Measurements from ENCODE around the gene CCDC183.
A peak's percentile ranks its signal among the peaks of the same experiment; 100 is the strongest.
"Not testable (repeated sequence)": the region's sequence is repeated elsewhere in the genome, so short reads cannot be mapped to it uniquely, and the experiment has no call there.

The CCDC183 gene

GRCh38 chr9:136766410-136767120 is 29.6 kb upstream of the CCDC183 start:
- H2BK5ac ChIP-seq (ENCODE audit: low read depth, low read length, poor library complexity, severe bottlenecking); H3K23ac ChIP-seq (ENCODE audit: low read length in 2 of 2); H3K27ac ChIP-seq (ENCODE audit: low read length, poor library complexity, severe bottlenecking); H4K91ac ChIP-seq (ENCODE audit: low read length); H3K36me3 ChIP-seq (ENCODE audit: control insufficient read depth in 1 of 2, insufficient read depth in 2 of 2, low read depth in 1 of 2, low read length in 2 of 2); H2AK5ac ChIP-seq (ENCODE audit: low read length, severe bottlenecking); H3K14ac ChIP-seq (ENCODE audit: low read length in 2 of 2); H3K4ac ChIP-seq (ENCODE audit: low read depth in 1 of 2, low read length in 2 of 2); H3K4me3 ChIP-seq (ENCODE audit: insufficient read depth in 1 of 2, low read depth in 1 of 2, low read length in 2 of 2); H3K9ac ChIP-seq (ENCODE audit: low read length); H2AFZ ChIP-seq (ENCODE audit: low read depth, low read length); H4K8ac ChIP-seq (ENCODE audit: low read length); H2BK12ac ChIP-seq (ENCODE audit: low read length in 2 of 2); H3K9me3 ChIP-seq (ENCODE audit: control insufficient read depth, low read length); H3K18ac ChIP-seq (ENCODE audit: low read depth in 1 of 2, low read length in 2 of 2); H2BK120ac ChIP-seq (ENCODE audit: low read depth, low read length); H2BK15ac ChIP-seq (ENCODE audit: low read depth, poor library complexity, severe bottlenecking); H3K4me2 ChIP-seq (ENCODE audit: low read length, poor library complexity, severe bottlenecking); H3K79me1 ChIP-seq (replicated peaks; ENCODE audit: low read length, poor library complexity, severe bottlenecking); H3K4me1 ChIP-seq (ENCODE audit: control insufficient read depth, insufficient read depth, low read depth, low read length): not testable (repeated sequence)
- peaks cover 33 to 38% of the 10 kb centered on the region in 2 experiments for H3K27me3 ChIP-seq (ENCODE audit: control insufficient read depth in 1 of 2, insufficient read depth in 1 of 2, low read length in 2 of 2)
- 55% methylated on average over 14 of the region's 18 CpGs for WGBS
- peak; percentile 64 for DNase-seq

DNA sequence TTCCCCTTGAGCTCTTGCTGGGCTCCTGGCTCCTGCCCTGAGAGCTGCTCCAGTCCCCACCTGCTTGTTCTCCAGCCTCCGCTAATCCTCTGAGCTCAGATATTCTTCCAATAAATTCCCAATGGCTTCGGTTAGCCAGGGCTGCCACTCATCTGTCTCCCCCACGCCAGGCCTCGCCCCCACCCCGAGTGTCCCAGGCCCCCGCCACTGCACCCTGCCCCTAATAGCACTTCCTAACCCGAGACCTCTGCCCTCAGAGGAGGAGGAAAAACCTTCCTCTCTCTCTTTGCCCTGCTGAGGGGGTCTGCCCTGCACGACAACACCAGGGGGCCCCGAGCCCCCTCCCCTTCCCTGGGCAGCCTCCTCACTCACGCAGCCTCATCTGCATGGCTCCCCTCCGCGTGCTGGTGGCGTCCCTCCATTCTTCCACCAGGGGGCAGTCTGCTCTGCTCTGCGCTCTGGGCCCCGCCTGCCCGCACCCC is 26.4 kb upstream of the CCDC183 start:
- Histone ChIP-seq H3K4me3 (ENCODE audit: insufficient read depth in 1 of 2, low read depth in 1 of 2, low read length in 2 of 2) (no peak overlapping the region), H3K4me1 (ENCODE audit: control insufficient read depth, insufficient read depth, low read depth, low read length) (peaks cover 2% of the 10 kb centered on the region), H3K27me3 (ENCODE audit: control insufficient read depth in 1 of 2, insufficient read depth in 1 of 2, low read length in 2 of 2) (peaks cover 18 to 38% of the 10 kb centered on the region in 2 experiments), H3K23ac (ENCODE audit: low read length in 2 of 2) (no peak overlapping the region), H3K4ac (ENCODE audit: low read depth in 1 of 2, low read length in 2 of 2) (no peak overlapping the region), H2BK120ac (ENCODE audit: low read depth, low read length) (no peak overlapping the region), H3K79me1 (replicated peaks; ENCODE audit: low read length, poor library complexity, severe bottlenecking) (no peaks in the 10 kb centered on the region), H2BK12ac (ENCODE audit: low read length in 2 of 2) (no peak overlapping the region), H3K9ac (ENCODE audit: low read length) (no peak overlapping the region), H2BK15ac (ENCODE audit: low read depth, poor library complexity, severe bottlenecking) (no peak overlapping the region), H3K4me2 (ENCODE audit: low read length, poor library complexity, severe bottlenecking) (no peak overlapping the region), H4K91ac (ENCODE audit: low read length) (no peak overlapping the region), H3K14ac (ENCODE audit: low read length in 2 of 2) (no peak overlapping the region), H2AK5ac (ENCODE audit: low read length, severe bottlenecking) (no peak overlapping the region), H2BK5ac (ENCODE audit: low read depth, low read length, poor library complexity, severe bottlenecking) (no peak overlapping the region), H3K18ac (ENCODE audit: low read depth in 1 of 2, low read length in 2 of 2) (no peak overlapping the region), H3K9me3 (ENCODE audit: control insufficient read depth, low read length) (peaks cover 13% of the 10 kb centered on the region), H3K27ac (ENCODE audit: low read length, poor library complexity, severe bottlenecking) (no peak overlapping the region), H3K36me3 (ENCODE audit: control insufficient read depth in 1 of 2, insufficient read depth in 2 of 2, low read depth in 1 of 2, low read length in 2 of 2) (no peaks in the 10 kb centered on the region), H2AFZ (ENCODE audit: low read depth, low read length) (no peak overlapping the region), H4K8ac (ENCODE audit: low read length) (no peak overlapping the region)
- no peak for DNase-seq
- WGBS = 32% methylated on average over 8 of the region's 16 CpGs

- no peak overlapping the region for H3K27ac ChIP-seq (ENCODE audit: low read length, poor library complexity, severe bottlenecking)
- DNase-seq = no peak
- peaks cover 12 to 42% of the 10 kb centered on the region in 2 experiments for H3K27me3 ChIP-seq (ENCODE audit: control insufficient read depth in 1 of 2, insufficient read depth in 1 of 2, low read length in 2 of 2)
- no peak overlapping the region for H2BK12ac ChIP-seq (ENCODE audit: low read length in 2 of 2)
- H2BK120ac ChIP-seq (ENCODE audit: low read depth, low read length) = no peak overlapping the region
- H2BK15ac ChIP-seq (ENCODE audit: low read depth, poor library complexity, severe bottlenecking) = no peak overlapping the region
- H3K36me3 ChIP-seq (ENCODE audit: control insufficient read depth in 1 of 2, insufficient read depth in 2 of 2, low read depth in 1 of 2, low read length in 2 of 2) = no peaks in the 10 kb centered on the region
- H3K4me3 ChIP-seq (ENCODE audit: insufficient read depth in 1 of 2, low read depth in 1 of 2, low read length in 2 of 2) = no peak overlapping the region
- H4K8ac ChIP-seq (ENCODE audit: low read length) = no peak overlapping the region
- H2AFZ ChIP-seq (ENCODE audit: low read depth, low read length) = no peak overlapping the region
- peak overlapping the region; percentile 27 for H4K91ac ChIP-seq (ENCODE audit: low read length)
- H3K9ac ChIP-seq (ENCODE audit: low read length) = no peak overlapping the region
- no peak overlapping the region for H3K23ac ChIP-seq (ENCODE audit: low read length in 2 of 2)
- H2AK5ac ChIP-seq (ENCODE audit: low read length, severe bottlenecking) = no peak overlapping the region
- peaks cover 2% of the 10 kb centered on the region for H3K4me1 ChIP-seq (ENCODE audit: control insufficient read depth, insufficient read depth, low read depth, low read length)
- H3K18ac ChIP-seq (ENCODE audit: low read depth in 1 of 2, low read length in 2 of 2) = no peak overlapping the region
- H3K79me1 ChIP-seq (replicated peaks; ENCODE audit: low read length, poor library complexity, severe bottlenecking) = no peaks in the 10 kb centered on the region
- WGBS = 89% methylated on average over 3 of the region's 3 CpGs
- H3K9me3 ChIP-seq (ENCODE audit: control insufficient read depth, low read length) = peaks cover 13% of the 10 kb centered on the region
- no peak overlapping the region for H2BK5ac ChIP-seq (ENCODE audit: low read depth, low read length, poor library complexity, severe bottlenecking)
- no peak overlapping the region for H3K4ac ChIP-seq (ENCODE audit: low read depth in 1 of 2, low read length in 2 of 2)
- no peak overlapping the region for H3K4me2 ChIP-seq (ENCODE audit: low read length, poor library complexity, severe bottlenecking)
- no peak overlapping the region for H3K14ac ChIP-seq (ENCODE audit: low read length in 2 of 2)
Measured at GRCh38 chr9:136771907-136772415, 24.2 kb upstream of the CCDC183 start.

DNA sequence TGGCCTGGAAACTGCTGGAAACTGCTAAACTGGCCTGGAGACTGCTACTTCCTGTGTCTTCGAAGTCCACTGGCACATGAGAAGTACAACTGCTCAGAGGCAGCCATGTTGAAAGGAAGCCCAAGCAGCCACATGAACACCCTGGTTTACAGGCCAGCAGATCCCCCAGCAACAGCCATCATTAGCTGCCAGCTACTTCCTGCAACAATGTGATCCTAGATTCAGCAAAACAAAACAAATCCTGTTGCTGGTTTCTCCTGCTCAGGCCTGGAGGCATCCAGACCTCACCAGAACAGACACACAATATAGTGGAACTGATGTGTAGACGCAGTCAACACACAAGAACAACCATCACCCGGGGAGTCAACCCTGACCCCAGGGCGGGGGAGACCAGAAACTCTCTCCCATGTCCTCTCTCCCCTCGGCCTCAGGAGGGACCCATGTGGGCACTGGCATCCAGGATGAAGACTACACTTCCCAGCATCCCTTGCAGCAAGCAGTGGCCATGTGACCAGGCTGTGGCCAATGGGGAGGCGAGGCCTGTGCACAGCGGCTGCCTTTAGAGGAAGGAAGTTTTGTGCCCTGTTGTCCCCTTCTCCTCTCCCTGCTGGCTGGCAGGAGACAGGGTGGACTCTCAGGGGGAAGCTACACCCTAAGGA is 22.6 kb upstream of the CCDC183 start:
- H3K9ac ChIP-seq (ENCODE audit: low read length) = no peak overlapping the region
- peaks cover 16 to 45% of the 10 kb centered on the region in 2 experiments for H3K27me3 ChIP-seq (ENCODE audit: control insufficient read depth in 1 of 2, insufficient read depth in 1 of 2, low read length in 2 of 2)
- 88% methylated on average over 7 of the region's 7 CpGs for whole genome bisulfite sequencing

More for the DNA sequence above, 22.6 kb upstream of the CCDC183 start:
- peaks cover 13% of the 10 kb centered on the region for H3K9me3 ChIP-seq (ENCODE audit: control insufficient read depth, low read length)
- no peak overlapping the region for H2AK5ac ChIP-seq (ENCODE audit: low read length, severe bottlenecking)
- peak overlapping the region in 1 of 2 experiments; percentile 23 for H3K4me3 ChIP-seq (ENCODE audit: insufficient read depth in 1 of 2, low read depth in 1 of 2, low read length in 2 of 2)
- no peak overlapping the region for H2BK12ac ChIP-seq (ENCODE audit: low read length in 2 of 2)
- H3K36me3 ChIP-seq (ENCODE audit: control insufficient read depth in 1 of 2, insufficient read depth in 2 of 2, low read depth in 1 of 2, low read length in 2 of 2) = no peaks in the 10 kb centered on the region
- no peak overlapping the region for H3K27ac ChIP-seq (ENCODE audit: low read length, poor library complexity, severe bottlenecking)
- H2BK120ac ChIP-seq (ENCODE audit: low read depth, low read length) = no peak overlapping the region
- peaks cover 2% of the 10 kb centered on the region for H3K4me1 ChIP-seq (ENCODE audit: control insufficient read depth, insufficient read depth, low read depth, low read length)
- no peak overlapping the region for H2BK15ac ChIP-seq (ENCODE audit: low read depth, poor library complexity, severe bottlenecking)
- no peak overlapping the region for H3K18ac ChIP-seq (ENCODE audit: low read depth in 1 of 2, low read length in 2 of 2)
- H3K4ac ChIP-seq (ENCODE audit: low read depth in 1 of 2, low read length in 2 of 2) = no peak overlapping the region
- H3K14ac ChIP-seq (ENCODE audit: low read length in 2 of 2) = peak overlapping the region in 1 of 2 experiments; percentile 55
- H4K91ac ChIP-seq (ENCODE audit: low read length) = no peak overlapping the region
- no peak overlapping the region for H3K23ac ChIP-seq (ENCODE audit: low read length in 2 of 2)
- no peak overlapping the region for H2AFZ ChIP-seq (ENCODE audit: low read depth, low read length)
- no peak overlapping the region for H3K4me2 ChIP-seq (ENCODE audit: low read length, poor library complexity, severe bottlenecking)
- H3K79me1 ChIP-seq (replicated peaks; ENCODE audit: low read length, poor library complexity, severe bottlenecking) = no peaks in the 10 kb centered on the region
- no peak overlapping the region for H4K8ac ChIP-seq (ENCODE audit: low read length)
- H2BK5ac ChIP-seq (ENCODE audit: low read depth, low read length, poor library complexity, severe bottlenecking) = no peak overlapping the region
- no peak for DNase-seq
